Activated gamma-delta T cell (primary cell): ENCODE results near the gene BRD7.

Experiments used
- DNase-seq: peaks from one replicate; lab custom pipeline; 2025; lab: John Stamatoyannopoulos, UW

Gene BRD7

DNA sequence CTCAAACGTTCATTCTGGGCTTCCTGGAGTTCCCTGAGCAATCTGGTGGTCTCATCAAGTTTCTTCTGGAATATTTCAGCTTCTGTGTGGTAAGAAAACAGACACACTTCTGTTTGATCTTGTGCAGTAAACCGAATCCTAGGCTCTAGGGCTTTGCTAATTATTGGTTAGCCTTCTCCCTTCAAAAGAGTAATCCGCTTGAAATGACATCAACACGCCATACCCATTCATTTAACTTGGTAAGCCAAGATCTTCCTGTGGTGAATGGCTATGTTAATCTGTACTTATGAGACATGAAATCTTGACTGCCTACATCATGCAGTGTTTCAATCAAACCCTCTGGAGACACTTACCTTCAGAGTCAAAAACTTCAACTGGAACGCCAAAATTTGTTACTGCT, 48.5 kb downstream of the BRD7 start:
- DNase-seq = no peak

GRCh38 chr16:50318796-50319578, 49.8 kb downstream of the BRD7 start:
- DNase-seq = no peak

DNA sequence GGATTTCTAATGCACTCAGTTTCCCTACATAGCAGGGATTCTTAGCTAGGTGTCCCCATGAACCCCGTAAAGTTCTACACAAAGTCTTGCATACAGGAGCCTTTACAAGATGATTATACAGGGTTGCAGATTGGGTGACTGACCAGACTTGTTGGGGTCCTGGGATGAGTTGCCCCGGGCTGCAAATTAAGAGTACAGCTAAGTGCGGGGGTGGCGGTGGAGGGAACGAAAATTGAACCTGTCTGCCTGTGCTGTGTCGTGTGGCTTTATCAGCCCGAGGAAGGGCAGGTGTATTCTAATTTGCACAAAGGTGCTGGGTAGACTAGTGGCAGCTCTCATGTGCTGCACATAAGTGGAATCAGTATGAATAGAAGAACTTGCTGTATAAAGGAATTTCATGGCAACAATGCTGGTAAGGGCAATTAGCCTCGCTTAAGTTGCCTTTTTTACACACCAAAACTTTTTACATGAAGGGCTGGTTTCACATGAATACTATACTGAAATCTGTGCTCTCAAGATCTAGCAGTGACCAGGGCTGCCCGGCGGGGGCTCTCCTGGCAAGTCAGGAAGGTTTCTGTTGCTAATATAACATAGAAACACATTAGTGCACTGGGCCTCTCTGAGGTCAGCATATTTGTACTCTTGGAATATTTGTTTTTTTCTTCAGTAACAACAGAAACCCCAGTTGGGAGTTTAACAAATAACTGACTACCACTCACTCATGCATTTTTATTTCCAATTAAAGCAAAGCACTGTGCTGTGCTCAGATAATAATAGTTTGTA, 51.7 kb downstream of the BRD7 start:
- DNase-seq = no peak

DNA sequence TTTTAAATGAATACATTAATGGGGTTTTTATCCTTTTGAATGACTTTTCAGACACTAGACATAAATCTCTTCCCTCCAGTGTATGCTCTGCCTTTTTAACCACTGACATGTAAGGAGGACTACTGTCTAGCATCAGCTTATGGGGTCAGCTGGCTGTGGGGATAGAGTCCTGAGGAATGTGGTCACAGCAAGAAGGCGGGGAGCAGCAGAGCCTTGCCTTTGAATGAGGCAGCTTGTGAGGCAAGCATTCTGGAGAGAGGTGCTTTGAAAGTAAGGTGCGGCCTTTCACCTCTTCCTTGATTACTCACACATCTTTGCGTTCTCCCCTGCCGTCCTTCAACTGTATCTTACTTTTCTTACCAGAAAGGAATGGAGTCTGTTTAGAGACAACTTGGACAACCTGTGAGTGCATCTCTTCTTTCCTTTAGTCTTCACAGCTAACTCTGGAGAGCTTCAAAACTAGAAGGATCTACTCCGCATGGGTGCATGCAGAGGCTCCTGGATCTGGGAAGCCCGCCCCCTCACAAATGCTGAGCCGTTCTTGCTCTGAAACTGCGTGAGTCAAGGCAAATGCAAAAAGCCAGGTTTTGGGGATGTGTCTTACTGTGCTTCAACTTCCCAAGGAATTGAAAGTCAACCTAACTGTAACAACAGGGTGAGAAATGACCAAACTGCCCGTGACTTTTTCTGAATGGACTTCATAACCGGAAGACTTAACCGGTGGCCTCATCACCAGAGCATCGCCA, 52.5 kb downstream of the BRD7 start:
- no peak for DNase-seq

- DNase-seq = no peak
Measured at GRCh38 chr16:50315346-50315997, 53.3 kb downstream of the BRD7 start.

DNA sequence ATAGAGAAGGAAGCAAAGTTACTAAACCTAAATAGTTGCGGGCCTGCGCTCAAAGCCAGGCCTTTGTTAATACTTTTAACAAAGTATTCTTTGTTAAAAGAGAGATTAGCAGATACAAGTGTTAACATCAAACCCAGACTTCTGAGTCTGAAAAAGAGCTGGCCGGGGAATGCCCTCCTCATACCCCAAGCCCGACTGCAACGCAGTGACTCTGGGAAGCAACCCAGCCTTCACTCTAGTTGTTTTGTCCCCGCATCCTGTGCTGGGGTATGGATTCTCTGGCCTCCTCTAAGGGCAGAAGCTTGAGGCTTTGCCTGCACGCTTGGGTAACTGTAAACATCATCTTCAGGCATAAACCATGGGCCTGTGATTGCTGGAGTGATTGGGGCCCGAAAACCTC, 54.1 kb downstream of the BRD7 start:
- no peak for DNase-seq

- DNase-seq = peak; percentile 37
Measured at GRCh38 chr16:50313596-50314478, 55.0 kb downstream of the BRD7 start.

DNA sequence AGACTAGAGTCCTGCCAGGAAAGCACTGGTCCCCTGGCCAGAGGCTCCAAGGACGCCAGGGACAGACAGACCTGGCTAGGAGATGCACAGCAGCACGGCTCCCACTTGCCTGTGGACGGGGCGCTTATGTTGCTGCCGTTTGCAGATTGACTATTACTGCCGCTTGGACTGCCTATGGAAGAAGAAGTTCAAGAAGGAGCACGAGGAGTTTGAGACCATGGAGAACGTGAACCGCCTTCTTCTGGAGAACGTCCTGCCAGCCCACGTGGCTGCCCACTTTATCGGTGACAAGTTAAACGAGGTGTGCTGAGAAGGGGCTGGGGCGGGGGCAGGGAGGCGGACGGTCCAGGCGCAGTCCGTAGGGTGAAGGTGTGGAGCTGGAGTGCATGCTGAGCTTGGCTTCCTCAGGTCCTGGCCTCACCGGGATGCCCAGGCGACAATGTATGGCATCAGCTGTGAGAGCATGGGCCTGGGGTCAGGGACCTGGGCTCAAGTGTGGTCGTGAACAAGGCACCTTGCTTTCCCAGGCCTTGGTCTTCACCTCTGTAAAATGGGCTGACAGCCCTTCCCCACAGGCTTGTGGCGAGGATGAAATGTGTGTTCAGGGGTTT, 56.8 kb downstream of the BRD7 start:
- no peak for DNase-seq

- DNase-seq = no peak
Measured at GRCh38 chr16:50311134-50311528, 57.7 kb downstream of the BRD7 start.

DNA sequence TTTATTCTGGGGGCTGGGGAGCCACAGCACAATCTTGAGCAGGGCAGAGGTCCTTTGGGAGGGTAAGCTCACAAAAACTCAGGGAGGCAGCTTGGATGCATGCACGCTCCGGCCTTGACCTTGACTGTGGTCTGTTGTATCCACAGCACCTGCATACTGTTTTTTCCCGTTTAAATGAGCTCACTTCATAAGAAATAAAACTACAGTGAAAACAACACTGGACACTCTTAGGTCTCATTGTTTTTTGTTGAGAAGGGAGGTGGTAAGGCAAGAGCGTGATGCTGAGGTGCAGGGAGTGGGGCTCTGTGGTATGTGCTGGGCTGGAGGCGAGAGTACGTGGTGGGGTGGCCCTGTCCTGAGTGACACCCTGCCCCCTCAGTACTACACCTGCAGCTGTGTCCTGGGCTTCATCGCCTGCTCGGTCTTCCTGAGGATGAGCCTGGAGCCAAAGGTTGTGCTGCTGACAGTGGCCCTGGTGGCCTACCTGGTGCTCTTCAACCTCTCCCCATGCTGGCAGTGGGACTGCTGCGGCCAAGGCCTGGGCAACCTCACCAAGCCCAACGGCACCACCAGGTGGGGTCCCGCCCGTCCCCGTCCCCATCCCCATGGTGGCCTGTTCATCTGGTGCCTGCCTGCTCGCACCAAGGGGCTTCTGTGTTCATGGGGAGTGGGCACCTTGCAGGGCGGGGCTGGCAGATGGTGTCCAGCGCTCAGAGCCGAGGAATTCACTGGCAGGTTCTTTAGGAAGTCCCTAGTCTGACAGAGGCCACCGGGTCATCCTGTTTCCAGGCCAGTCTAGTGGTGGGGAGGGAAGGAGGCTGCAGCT, 58.3 kb downstream of the BRD7 start:
- DNase-seq = no peak

DNA sequence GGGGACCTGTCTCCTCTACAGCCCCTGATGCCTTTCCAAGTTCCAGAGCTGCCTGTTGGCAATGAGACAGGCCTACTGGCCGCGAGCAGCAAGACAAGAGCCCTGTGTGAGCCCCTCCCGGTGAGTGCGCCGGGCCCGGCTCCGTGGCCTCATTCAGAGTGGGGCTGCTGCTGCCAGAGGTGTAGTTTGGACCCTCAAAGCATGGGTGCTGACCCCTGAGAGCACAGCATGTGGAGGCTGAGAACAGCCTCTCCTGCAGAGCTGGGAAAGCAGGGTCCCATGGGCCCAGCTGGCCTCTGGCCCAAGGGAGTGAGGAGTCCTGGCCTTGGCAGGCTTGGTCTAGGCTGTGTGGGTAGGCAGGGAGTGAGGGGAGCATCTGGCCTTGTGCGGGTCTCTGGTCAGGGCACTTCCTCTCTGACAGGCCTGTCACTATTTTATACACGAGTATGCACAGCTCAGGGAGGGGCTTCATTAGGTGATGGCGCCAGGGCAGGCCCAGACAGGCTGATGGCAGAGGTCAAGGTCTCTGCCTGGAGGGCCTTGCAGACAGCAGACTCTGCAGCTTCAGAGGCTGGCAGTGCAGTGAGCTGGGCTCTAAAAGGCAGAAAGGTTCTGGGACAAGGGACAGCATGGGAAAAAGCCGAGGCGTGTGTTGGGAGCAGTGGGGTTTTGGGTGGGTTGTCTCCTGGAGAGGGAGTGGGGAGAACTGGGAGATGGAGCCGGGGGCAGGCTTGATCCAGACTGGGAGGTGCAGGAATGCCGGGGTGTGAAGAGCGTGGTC, 59.1 kb downstream of the BRD7 start:
- no peak for DNase-seq

DNA sequence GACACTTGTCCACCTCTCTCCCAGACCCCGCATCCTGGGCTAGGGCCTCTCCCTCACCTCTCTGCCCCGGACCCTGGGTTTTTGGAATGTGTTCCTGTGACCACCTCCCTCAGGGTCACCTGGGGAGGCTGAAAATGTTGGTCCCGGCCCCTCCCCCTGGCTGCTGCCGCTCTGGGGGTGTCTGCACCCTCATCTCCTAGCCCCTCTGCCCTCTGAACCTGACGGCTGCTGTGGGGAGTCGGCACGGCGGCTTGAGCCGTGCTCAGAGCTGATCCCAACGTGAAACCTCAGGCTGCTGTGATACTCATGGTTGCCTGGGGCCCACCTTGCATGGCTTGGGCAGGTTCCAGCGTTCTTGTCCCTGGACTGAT, 59.6 kb downstream of the BRD7 start:
- no peak for DNase-seq

DNA sequence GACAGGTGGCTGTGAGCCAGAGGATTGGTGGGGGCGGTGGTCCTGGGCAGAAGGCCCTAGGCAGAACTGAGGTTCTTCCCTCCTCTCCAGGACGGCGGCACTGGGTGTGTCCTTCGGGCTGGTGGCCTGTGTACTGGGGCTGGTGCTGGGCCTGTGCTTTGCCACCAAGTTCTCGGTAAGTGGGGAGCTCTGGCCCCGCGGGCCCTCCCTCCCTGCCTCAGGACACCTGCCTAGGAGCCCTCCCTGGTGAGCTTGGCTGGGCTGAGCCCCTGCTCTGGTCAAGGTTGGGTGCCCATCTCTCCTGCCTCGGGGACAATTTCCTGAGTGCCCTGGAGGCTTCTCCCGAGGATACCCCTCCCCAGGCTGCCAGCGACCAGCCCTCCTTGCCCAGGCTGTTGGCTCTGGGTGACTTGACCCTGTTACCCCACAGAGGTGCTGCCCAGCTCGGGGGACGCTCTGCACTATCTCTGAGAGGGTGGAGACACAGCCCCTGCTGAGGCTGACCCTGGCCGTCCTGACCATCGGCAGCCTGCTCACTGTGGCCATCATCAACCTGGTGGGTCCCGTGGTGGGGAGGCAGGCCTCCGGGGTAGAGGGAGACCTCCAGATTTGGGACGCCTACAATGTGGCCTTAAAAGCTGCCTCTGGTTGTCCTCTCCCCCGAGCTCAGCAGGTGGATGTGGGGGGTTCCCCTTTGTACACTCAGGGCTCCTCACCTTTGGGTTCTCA, 60.4 kb downstream of the BRD7 start:
- no peak for DNase-seq

- DNase-seq = no peak
Measured at GRCh38 chr16:50306287-50306686, 62.5 kb downstream of the BRD7 start.

GRCh38 chr16:50305441-50306061, 63.2 kb downstream of the BRD7 start:
- DNase-seq = no peak

GRCh38 chr16:50304467-50305440, 64.0 kb downstream of the BRD7 start:
- DNase-seq = no peak
